NCI-H1694 (cell line): ENCODE data around the gene PRPF39.
A peak's percentile ranks its signal among the peaks of the same experiment; 100 is the strongest.

Source experiments
- DNase-seq: peaks from one replicate; lab custom pipeline; 2025; lab: John Stamatoyannopoulos, UW

PRPF39 gene

DNA sequence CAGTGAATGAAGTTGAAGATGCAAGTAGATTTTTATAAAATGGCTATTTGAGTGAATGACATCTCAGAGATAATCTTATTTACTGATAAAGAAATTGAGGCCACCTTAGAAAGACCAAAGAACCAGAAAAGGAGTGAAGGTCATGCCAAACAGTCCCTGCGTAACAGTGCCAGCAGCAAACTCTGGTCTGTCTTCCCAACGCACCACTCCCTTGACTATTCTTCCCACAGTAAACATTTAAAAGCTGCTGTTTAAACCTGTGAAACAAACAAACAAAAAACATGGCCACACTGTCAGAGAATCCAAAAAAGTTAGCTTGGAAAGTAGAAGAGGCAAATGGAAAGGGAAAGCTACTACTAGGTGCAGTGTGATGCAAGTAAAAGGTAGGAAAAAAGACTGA lies 1.5 kb upstream of the PRPF39 start:
- no peak for DNase-seq

DNA sequence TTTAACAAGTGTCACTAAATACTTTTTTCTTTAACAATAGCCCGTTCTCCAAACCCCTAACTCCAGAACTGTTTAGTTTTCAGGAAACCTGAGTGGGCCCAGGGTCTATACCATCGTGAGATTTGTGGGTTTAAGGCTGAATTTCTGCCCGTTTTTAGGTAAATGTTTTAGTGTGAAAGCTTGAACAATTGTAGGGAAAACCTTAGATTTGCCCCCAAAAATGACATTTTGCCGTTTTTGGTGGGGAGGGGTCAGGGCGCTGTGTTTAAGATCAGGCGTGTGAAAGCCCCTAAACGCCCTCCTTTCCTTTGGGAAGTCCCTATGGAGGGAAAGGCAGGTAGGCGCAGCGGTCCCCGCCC lies 320 bp upstream of the PRPF39 start:
- no peak for DNase-seq

DNA sequence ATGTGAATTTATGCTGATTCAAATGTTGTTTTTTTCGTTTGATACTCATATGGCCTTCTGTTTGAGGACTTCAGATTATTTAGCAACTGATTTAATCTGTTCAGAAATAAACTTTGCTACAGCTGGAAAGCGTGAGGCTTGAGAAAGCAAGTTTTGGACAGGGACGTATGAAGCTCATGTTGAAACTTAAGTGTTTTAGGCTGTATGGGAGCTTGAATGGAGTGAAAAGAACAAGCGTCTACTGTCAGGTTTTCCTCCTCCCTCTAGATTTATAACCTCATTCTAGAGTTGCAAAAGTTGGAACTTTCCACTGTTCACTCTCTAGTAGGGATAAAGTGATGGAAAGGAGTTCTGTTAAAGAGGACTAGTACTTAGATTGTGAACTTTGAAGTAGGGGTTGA lies 1.0 kb downstream of the PRPF39 start:
- no peak for DNase-seq

DNA sequence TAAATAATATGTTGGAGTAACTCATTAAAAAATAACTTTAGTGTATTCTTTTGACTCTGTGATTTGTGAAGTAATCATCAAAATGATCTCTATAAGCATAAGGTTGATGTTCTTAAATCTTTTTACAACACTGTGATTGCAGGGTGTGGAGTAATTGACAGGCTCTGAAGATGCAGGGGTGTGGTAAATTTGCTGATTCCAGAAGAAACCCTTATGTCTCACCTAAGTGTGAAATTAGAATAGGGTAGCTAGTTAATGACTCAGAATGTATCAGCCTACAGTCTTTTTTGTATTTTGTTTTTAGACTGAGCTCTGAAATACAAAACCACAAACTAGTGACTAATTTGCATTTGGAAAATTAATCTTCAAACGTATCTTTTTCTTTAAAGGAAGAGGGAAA lies 5.9 kb downstream of the PRPF39 start:
- DNase-seq: no peak

DNA sequence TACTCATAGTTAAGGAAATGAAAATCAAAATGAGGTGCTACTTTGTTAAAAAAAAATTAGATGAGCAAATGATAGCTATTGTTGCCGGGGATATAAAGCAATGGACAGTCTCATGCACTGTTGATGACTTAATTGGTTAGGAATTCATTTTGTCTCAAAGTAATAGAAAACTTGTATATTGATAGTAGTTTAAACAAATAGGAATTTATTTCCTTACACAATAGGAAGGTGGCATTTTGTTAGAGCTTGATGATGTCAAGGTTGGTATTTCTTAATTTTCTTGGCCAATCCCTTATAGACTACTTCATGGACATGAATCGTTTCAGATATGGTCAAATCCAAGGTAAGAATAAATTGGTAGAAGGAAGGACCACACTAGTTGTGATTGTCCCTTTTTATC lies 7.8 kb downstream of the PRPF39 start:
- no peak for DNase-seq

DNA sequence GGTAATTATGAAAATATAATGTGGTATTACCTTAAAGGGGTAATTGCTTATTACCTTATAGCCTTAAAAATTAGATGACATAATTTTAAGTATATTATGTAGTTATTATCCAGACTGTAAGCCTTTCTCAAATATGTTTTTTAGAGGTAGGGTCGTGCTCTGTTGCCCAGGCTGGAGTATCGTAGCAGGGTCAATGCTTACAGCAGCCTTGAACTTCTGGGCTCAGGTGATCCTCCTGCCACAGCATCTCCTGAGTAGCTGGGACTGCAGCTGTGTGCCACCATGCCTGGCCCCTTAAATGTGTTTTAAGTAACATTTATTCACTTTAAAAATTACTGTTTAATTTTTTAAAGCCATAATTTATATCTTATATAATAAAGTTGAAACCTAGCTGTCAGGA lies 10.4 kb downstream of the PRPF39 start:
- no peak for DNase-seq

DNA sequence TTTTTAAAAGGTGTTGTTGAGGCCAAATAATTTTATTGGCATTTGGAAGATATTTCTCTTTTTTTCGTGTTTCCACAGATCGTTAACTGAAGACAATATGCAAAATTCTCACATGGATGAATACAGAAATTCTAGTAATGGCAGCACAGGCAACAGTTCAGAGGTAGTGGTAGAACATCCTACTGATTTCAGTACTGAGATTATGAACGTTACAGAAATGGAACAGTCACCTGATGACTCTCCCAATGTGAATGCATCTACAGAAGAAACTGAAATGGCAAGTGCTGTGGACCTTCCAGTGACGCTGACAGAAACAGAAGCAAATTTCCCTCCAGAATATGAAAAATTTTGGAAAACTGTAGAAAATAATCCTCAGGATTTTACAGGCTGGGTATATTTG lies 11.2 kb downstream of the PRPF39 start:
- DNase-seq: no peak

DNA sequence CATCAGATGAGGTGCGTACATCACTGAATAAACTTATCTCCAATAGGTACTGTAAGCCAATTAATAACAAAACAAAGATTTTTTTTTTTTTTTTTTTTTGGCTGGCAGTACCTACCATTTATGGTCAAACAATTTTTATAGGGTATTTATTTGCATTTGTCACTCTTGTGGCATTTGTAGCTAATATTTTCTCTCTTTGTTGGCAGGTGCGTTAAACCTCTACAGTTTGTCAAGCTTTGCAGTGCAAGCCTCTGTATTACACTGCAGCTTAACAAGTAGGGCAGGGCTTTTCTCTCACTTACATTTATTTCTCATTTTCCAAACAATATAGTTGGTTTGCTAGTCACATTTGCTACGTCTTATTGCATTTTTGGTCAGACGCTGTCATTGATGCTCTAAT lies 12.3 kb downstream of the PRPF39 start:
- no peak for DNase-seq

DNA sequence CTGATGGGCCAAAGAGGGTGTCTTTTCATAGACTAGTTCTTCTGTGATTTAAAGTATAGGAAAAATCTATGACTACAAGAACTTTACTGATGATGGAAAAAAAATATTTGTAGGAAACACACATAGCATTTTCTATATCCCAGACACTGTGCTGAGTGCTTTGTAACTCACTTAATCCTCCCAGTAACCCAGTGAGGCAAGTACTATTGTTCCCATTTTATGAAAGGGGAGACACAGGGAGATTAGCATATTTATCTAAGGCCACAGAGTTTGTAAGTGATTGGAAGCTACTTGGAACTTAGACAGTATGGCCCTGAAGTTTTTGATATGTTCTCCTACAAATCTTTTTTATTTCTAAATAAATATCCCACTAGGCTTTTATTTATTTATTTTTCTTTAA lies 19.9 kb downstream of the PRPF39 start:
- no peak for DNase-seq

DNA sequence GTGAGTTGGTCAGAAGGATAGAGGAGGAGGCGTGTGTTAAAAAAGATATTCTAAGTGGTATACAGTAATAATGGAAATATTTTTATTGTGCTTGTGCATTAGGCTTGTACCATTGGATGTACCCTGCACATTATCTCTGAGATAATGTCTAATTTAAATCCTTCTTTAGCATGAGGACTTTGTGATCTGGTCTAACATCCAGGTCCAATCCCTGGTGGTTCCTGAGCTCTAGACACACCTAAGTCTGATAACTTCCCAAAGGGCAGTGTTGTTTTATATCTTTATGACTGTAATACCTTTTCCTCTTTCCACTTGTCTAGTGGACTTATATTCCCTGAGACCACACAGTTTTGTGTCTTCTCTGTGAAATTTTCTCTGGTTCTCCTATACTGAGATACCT lies 20.6 kb downstream of the PRPF39 start:
- DNase-seq: no peak

DNA sequence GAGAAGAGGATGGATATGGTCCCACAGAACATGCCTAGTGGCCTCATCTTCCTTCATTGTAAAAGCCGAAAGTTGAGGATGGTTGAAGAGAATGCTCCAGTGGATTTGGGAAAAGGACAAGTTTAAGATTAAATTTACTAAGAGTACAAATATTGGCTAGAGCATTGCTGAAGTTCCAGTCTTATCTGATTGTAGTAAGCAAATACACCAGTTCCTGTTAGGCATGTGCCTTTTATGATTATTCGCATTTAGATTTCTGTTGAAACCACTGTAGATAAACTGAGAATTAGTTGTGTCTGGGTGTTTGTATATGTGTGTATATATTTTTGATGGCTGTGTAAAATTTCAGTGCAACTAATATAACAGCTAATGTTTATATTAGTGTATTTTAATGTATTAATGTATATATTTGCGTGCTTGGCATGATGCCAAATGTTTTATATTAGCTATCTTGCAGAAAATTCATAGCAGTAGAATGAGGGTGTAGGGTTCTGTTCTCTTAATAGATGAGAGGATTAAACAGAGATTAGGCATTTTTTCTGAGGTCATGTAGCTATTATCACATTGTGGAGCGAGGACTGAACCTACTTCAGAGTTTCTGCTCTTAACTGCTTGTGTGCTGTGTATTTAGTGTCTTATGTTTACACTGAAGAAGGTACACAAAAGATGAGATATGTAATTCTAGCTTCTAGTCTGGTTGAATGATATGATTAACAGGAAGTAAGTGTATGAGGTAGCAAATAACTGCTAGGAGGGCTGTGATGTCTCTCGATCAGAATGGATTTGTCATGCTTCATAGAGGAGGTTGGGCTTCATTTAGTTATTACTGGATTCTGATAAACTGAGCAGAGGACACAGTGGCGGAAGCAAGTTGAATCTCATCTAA lies 29.2 kb downstream of the PRPF39 start:
- no peak for DNase-seq

DNA sequence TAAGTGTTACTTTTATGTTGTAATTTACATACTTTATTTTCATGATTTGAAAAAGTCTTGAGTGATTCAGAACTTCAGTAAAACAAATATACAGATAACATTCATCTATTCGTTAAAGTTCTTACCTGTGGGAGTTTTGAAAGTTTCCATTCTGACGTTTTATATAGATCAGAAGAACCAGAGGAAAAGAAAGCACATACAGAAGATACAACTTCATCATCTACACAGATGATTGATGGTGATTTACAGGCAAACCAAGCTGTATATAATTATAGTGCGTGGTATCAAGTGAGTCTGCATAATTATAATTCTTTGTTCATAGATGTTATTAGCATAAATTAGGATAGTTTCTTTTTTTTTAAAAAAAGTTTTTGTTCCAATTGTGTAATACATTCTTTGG lies 30.4 kb downstream of the PRPF39 start:
- DNase-seq: no peak

DNA sequence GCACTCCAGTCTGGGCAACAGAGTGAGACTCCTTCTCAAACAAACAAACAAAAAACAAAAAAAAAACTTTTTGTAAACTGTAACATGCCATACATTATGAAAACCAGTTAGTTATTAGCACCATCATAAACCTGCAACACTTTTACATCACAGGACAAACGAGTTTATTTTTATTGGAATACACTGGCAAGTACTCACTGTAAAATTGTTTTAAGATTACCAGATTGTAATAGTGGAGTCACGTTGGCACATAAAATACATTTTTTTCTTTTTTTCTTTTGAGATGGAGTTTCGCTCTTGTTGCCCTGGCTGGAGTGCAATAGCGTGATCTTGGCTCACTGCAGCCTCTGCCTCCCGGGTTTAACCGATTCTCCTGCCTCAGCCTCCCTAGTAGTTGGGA lies 34.7 kb downstream of the PRPF39 start:
- no peak for DNase-seq

DNA sequence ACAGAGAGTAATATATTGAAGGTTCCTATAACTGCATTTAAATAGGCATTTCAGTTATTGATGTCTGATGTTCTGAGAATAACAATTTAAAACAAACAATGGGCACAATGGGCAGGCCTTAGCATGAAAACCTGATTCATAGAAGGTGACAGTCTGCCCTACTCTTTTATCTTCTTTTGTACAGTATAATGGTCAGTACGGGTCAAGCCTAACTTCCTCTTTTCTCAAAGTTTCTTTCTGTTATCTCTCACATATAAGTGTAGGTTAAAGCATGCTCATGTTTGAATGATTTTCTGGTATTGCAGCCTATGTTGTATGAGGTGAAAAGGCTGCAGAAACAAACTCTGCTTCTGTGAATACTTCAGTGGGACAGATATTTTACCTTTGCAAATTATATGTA lies 36.2 kb downstream of the PRPF39 start:
- no peak for DNase-seq

DNA sequence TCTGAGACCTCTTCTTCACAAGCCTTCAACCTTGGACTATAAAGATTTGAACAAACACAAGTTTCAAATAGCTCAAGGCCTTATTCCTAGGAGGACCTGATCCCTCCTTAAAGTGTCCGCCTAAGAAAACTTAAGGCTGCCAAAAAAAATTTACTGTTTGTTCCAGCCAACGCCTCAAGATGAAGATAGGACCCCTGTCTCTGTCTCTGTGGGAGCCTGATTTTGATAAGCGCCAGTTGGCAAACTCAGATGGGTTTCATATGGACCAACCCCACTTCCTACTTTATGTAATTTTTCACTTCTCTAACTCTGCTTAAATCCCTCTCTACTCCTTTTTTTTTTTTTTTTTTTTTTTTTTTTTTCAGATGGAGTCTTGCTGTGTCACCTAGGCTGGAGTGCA lies 39.4 kb downstream of the PRPF39 start:
- no peak for DNase-seq

DNA sequence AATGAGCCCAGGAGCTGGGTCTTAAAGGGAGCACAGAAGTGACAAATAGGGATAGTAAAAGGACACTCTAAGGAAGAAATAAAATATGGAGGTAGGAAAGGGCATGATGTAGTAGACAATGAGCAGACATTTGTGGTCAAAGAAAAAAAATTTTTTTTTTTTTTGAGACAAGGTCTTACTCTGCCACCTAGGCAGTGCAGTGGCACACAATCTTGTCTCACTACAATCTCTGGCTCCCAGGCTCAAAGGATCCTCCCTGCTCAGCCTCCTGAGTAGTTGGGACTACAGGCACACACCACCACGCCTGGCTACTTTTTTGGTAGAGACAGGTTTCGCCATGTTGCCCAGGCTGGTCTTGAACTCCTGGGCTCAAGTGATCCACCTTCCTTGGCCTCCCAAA lies 41.8 kb downstream of the PRPF39 start:
- DNase-seq: no peak

DNA sequence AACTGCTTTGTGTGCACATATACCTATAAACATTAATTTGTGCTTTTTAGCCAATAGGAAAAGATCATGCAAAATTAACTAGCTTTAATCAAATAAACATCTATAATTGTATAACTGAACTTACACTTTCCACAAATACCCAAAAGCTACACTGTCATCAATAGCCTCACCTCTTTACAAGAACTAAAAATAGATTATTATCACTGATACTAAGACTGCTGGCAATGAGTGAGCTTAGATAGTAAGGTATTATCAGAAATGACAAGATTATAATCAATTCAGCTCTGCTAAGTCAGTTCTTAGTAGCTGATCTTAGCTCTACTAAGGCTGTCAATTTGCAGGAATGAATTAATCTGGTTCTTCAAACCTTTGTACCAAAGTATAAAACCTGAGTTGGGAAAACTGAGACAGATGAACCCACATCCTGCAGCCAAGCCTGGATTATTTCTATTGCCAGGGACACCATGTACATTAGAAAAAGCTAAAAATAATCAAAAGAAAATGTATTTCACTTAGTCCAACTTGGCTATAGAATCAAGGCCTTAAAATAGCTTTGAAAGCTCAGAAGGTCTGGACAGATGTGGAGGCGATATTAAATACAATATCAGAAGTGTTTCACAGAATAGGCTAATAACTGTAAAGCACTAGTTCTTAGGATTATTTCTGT lies 45.2 kb downstream of the PRPF39 start:
- DNase-seq: no peak

DNA sequence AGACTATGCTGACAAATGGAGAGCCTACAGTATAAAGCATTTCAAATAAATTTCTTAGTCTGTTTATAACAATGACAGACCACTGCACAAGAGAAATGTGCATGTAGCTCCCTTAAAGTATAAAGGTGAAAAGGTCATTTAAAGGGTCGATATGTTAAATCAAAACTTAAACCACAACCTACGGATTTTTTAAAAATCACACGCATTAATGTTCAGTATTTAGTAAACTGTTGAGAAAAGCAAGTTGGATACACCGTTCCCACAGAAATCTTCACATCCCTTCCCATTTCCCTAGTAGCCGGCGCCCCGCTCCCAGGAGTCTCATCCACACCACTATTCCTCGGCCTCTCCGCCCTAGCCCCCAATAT lies 49.8 kb downstream of the PRPF39 start:
- DNase-seq: no peak

DNA sequence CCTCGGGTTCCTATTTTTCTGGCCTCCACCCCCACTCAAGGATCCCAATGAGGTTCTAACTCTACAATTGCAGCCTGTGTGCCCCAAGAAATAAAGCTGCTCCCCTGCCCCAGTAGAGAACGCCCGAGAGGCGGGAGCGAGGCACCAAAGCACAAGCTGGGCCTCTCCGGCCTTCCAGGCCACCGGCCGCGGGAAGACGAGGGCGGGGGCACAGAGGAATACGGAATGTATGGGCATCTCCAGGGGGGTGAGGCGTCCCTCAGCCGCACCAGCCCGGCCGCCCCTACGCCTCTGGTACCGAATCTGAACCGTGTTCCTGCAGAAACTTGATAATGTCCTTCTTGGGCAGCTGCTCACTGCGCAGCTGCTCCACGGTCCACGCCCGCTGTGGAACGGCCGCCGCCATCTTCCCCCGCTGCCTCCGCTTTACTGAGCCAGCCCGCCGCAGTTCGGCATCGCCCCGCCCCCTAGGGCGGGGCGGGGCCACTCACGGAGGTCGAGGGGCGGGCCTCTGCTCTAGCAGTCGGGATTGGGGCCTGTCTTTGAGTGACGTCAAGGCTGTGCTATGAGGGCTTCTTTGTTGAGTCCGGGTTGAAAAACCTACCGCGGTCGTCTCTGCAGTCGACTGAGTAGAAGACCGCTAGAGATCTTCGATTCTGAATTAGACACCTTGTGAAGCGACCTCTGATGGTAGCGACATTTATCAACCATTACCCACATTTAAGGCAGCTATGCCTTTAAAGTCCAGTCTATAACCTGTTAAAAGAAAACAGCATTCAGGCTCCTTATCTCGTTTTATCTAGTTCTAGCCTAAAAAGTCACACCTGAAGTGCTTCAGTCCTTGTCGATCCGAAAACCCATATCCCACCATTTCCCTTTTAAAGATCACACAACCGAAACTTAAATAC lies 50.4 kb downstream of the PRPF39 start, which contains the start of gene FKBP3:
TSS of gene FKBP3 (minus strand) at position 431 of the 908 bp plus-strand sequence. CDS start at position 406, 25 bp downstream.
- peak; percentile 98 for DNase-seq

DNA sequence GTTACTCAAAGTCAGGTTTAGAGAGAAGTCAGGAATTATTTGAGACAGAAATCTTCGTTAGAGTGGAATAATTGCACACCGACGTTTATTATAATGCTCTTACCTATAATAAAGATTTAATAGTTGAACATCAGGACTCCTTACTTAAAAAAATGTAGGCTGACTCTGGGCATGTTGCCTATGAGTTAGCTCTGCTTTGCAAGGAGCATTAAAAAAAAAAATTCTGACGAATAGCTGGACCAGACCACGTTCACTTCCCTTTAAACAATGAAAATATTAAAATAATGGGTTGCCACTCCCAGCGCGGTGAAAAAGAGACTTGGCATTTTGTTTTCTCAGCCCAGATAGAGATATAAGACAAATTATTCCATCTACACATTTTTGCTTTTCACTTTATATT lies 51.2 kb downstream of the PRPF39 start:
- DNase-seq: no peak

DNA sequence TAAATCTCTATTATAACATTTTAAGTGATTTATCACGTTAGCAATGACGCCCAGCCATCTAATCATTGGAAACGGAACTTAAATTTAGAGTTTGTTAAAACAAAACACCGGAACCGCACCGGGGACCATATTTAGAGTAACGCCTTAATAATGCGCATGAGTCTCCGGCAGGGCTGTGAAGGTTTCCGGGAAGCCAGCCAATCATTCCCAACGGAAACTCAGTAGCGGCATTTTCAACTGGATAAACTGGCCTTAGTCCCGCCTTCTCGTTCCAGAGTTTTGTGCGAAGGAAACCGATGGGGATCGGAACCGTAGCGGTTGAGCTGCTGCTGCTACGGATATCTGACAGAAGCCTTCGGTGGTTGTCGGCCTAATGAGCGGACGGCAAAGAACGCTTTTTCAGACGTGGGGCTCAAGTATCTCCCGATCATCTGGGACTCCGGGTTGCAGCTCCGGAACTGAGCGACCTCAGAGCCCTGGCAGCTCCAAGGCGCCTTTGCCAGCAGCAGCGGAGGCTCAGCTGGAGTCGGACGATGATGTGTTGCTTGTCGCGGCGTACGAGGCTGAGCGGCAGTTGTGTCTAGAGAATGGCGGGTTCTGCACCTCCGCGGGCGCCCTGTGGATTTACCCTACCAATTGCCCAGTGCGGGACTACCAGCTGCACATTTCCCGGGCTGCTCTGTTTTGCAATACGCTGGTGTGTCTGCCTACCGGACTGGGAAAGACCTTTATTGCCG lies 51.9 kb downstream of the PRPF39 start, which contains the start of gene FANCM:
TSS of gene FANCM (plus strand) at position 272 of the 737 bp plus-strand sequence. CDS start at position 374, 102 bp downstream.
- DNase-seq: peak; percentile 99

DNA sequence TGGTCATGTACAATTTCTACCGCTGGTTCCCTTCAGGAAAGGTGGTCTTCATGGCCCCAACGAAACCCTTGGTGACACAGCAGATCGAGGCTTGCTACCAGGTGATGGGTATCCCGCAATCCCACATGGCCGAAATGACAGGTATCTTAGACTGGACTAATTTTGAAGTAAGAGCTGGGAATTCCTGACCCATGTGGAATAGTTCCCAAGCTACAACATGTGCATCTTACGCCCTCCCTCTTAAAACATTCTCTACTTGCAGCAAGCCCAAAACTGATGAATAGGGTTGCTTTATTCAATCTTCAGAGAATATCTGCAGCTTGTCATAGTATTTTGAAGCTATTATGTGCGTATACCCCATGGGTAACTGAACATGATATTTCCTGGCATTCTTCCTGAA lies 52.5 kb downstream of the PRPF39 start:
- DNase-seq: no peak
